GM12872 (cell line): ENCODE data around the gene FBN3.

ENCODE experiments used
- CTCF ChIP-seq: IDR thresholded peaks from 3 replicates; pipeline ENCODE4 v1.5.1; 2011; ENCODE audit warnings: low read depth, mild to moderate bottlenecking, low read length, moderate library complexity; ENCODE audit not compliant: insufficient read depth

Gene FBN3

GRCh38 chr19:8113017-8113416 is 36.4 kb downstream of the FBN3 start:
- TF ChIP-seq CTCF = no peak

- no peak for TF ChIP-seq CTCF
Measured at GRCh38 chr19:8111376-8111775, 38.0 kb downstream of the FBN3 start.

- TF ChIP-seq CTCF = no peak
Measured at GRCh38 chr19:8110931-8111330, 38.5 kb downstream of the FBN3 start.

GRCh38 chr19:8109890-8110662 is 39.3 kb downstream of the FBN3 start:
- TF ChIP-seq CTCF = no peak

- TF ChIP-seq CTCF = no peak
Measured at GRCh38 chr19:8109455-8109854, 39.9 kb downstream of the FBN3 start.

GRCh38 chr19:8108560-8109445 is 40.6 kb downstream of the FBN3 start:
- TF ChIP-seq CTCF = no peak

GRCh38 chr19:8107301-8107903 is 42.0 kb downstream of the FBN3 start:
- TF ChIP-seq CTCF = no peak
